ENCODE results near the gene UPF1. TPM values are rescaled to one million over a fixed set of nuclear protein-coding genes. Genes with fewer than 3 reads are reported as not detected.

The UPF1 gene
- total and polyA plus RNA-seq, 8 donors: 26.3 to 54.4 (median 37.5) TPM

DNA sequence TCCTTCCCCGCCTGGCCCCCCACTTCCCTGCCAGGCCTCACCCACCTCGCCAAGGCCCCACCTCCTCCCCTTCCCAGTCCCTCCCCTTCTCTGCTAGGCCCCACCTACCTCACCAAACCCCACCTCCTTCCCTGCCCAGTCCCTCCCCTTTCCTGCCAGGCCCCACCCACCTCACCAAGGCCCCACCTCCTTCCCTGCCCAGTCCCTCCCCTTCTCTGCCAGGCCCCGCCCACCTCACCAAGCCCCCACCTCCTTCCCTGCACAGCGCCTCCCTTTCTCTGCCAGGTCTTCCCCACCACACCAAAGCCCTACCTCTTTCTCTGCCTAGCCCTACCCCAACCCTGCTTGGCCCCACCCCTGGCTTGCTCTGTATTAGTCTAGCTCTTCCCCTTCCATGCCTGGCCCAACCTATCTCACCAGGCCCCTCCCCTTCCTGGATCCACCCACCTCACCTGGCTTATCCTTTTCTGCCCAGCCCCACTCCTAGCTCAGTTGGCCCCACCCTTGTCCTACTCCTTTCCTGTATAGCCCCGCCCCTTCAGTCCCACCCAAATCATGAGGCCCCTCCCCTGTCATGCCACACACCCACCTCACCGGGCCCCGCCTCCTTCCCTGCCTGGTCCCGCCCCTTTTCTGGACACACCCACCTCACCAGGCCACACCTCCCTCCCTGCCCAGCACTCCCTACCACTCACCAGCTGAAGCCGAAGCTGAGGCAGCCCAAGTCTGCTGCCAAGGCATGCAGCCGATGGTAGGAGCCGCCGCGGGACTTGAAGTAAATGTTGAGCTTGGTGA, 48.0 kb downstream of the UPF1 start:
- Histone ChIP-seq H3K9me3 (no peaks in the 10 kb centered on the region), H3K4me3 (no peak overlapping the region), H3K4me1 (no peaks in the 10 kb centered on the region), H3K27ac (no peak overlapping the region), H3K36me3 (no peaks in the 10 kb centered on the region), H3K27me3 (no peaks in the 10 kb centered on the region)
- intact Hi-C loops (cut with DNase I): no loop called here
- WGBS, 2 donors: 59% methylated on average over 13 of the region's 13 CpGs
- TF ChIP-seq, protein P1, sequence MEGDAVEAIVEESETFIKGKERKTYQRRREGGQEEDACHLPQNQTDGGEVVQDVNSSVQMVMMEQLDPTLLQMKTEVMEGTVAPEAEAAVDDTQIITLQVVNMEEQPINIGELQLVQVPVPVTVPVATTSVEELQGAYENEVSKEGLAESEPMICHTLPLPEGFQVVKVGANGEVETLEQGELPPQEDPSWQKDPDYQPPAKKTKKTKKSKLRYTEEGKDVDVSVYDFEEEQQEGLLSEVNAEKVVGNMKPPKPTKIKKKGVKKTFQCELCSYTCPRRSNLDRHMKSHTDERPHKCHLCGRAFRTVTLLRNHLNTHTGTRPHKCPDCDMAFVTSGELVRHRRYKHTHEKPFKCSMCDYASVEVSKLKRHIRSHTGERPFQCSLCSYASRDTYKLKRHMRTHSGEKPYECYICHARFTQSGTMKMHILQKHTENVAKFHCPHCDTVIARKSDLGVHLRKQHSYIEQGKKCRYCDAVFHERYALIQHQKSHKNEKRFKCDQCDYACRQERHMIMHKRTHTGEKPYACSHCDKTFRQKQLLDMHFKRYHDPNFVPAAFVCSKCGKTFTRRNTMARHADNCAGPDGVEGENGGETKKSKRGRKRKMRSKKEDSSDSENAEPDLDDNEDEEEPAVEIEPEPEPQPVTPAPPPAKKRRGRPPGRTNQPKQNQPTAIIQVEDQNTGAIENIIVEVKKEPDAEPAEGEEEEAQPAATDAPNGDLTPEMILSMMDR (IDR thresholded peaks at IDR 0.05): no peak
- DNase-seq (peak in 2 of 6 donors; percentile 47 to 77), ATAC-seq (peak; percentile 40 to 69 (median 58)), FAIRE-seq (no peak)

DNA sequence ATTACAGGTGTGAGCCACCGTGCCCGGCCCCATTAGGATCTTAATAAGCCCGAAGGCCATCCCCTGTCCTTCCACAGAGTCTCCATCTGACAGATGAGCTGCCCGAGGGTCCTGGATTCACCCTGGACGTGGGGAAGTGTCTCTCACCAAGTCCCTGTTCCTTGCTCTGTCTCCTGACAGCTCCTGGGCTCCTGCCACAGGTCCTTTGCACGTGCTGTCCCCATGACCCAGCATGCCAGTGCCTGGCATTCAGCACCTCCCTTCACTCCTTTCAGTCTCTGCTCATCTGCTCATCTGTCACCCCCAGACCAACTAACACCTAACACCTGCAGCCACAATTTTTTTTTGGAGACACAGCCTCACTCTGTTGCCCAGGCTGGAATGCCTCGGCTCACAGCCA, 49.7 kb downstream of the UPF1 start:
- no peaks in the 10 kb centered on the region for H3K36me3 ChIP-seq
- intact Hi-C loops (cut with DNase I): no loop called here
- DNase-seq (no peak), FAIRE-seq (no peak), ATAC-seq (no peak)
- TF ChIP-seq, protein P1 (IDR thresholded peaks at IDR 0.05): no peak
- no peaks in the 10 kb centered on the region for H3K4me1 ChIP-seq
- no peaks in the 10 kb centered on the region for H3K9me3 ChIP-seq
- no peaks in the 10 kb centered on the region for H3K27me3 ChIP-seq
- H3K4me3 ChIP-seq: no peak overlapping the region
- WGBS, 2 donors: 87 to 90% methylated on average over 7 of the region's 7 CpGs
- no peak overlapping the region for H3K27ac ChIP-seq

DNA sequence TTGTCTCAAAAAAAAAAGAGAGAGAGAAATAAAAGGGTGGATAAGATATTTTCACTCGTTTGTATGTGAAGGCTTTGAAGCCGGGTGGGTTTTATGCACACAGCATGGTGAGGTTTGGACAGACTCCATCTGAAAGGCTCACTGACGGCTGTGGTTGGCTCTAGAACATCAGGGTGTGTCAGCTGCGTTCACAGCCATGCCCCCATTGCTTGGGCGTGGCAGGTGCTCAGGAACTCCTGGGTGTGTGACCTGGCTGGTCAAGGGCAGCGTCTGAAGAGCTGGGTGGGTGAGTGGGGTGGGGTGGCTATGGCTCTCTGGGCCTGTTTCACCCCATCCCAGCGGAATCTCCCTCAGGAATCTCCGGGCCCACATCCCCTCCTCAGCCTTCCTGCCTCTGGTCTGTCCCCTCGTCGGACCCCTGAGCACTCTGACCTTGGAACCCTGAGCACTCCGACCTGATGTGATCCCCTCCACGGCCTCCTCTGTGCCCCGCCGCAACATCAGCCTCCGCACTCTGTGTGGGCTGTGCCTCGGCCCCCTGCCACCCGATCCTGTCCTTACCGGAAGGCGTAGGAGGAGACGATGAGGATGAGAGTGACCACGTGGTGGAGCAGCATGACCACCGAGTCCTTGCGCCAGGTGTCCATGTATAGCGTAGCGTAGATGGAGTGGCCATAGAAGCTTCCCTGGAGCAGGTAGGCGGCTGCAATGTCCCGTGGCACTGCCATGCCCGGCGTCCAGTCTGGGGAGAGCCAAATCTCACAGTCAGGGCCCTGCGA, 52.0 kb downstream of the UPF1 start:
- FAIRE-seq (no peak), ATAC-seq (no peak), DNase-seq (no peak)
- no peak overlapping the region for H3K4me3 ChIP-seq
- TF ChIP-seq, protein P1 (IDR thresholded peaks at IDR 0.05): no peak
- no peaks in the 10 kb centered on the region for H3K36me3 ChIP-seq
- no peaks in the 10 kb centered on the region for H3K9me3 ChIP-seq
- no peaks in the 10 kb centered on the region for H3K27me3 ChIP-seq
- no peaks in the 10 kb centered on the region for H3K4me1 ChIP-seq
- no peak overlapping the region for H3K27ac ChIP-seq
- intact Hi-C loops (cut with DNase I): no loop called here
- 70 to 81% methylated on average over 30 of the region's 30 CpGs for WGBS, 2 donors

DNA sequence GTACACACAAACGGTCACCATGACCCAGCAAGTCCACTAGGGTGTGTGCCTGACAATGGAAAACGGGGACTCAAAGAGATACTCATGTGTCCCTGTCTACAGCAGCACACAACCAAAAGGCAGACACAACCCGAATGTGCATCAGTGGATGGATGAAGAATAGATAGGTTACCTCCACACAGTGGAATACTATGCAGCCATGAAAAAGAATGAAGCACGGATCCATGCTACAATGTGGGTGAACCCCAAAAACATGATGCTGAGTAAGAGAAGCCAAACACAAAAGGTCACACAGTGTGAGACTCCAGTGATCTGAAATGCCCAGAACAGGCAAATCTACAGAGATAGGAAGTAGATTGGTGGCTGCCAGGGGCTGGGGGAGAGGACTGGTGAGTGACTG, 55.2 kb downstream of the UPF1 start:
- FAIRE-seq: no peak
- H3K9me3 ChIP-seq: no peaks in the 10 kb centered on the region
- 66 to 76% methylated on average over 4 of the region's 4 CpGs for WGBS, 2 donors
- no peaks in the 10 kb centered on the region for H3K36me3 ChIP-seq
- intact Hi-C loops (cut with DNase I): no loop called here
- no peak overlapping the region for H3K4me3 ChIP-seq
- TF ChIP-seq, protein P1 (IDR thresholded peaks at IDR 0.05): no peak
- H3K27me3 ChIP-seq: no peaks in the 10 kb centered on the region
- H3K27ac ChIP-seq: no peak overlapping the region
- no peaks in the 10 kb centered on the region for H3K4me1 ChIP-seq
- ATAC-seq: no peak
- no peak for DNase-seq

Data from pancreas (tissue), 10 donors.